Panc1 (cell line): Measurements from ENCODE around the gene MYH16.
"Not testable (repeated sequence)": the region's sequence is repeated elsewhere in the genome, so short reads cannot be mapped to it uniquely, and the experiment has no call there.

Experiments
- TCF7L2 ChIP-seq: IDR thresholded peaks from 2 replicates; pipeline ENCODE4 v1.6.1; 2011; ENCODE audit warnings: mild to moderate bottlenecking, low read depth, low read length, inconsistent platforms
- TF ChIP-seq, protein P1 (sequence below): fragments of 450-650 bp; IDR thresholded peaks from 2 replicates; pipeline ENCODE4 v1.5.1; 2017; ENCODE audit warnings: mild to moderate bottlenecking

DNA sequence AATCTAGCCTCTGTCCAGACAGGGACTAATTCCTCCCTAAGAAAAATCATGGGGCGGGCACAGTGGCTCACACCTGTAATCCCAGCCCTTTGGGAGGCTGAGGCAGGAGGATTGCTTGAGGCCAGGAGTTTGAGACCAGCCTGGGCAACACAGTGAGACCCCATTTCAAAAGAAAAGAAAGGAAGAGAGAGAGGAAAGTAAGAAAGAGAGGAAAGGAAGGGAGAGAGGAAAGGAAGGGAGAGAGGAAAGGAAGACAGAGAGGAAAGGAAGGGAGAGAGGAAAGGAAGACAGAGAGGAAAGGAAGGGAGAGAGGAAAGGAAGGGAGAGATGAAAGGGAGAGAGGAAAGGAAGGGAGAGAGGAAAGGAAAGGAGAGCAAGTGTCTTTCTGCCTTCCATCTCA lies 922 bp downstream of the MYH16 start:
- TF ChIP-seq TCF7L2, result not testable (repeated sequence)
- TF ChIP-seq, protein P1, sequence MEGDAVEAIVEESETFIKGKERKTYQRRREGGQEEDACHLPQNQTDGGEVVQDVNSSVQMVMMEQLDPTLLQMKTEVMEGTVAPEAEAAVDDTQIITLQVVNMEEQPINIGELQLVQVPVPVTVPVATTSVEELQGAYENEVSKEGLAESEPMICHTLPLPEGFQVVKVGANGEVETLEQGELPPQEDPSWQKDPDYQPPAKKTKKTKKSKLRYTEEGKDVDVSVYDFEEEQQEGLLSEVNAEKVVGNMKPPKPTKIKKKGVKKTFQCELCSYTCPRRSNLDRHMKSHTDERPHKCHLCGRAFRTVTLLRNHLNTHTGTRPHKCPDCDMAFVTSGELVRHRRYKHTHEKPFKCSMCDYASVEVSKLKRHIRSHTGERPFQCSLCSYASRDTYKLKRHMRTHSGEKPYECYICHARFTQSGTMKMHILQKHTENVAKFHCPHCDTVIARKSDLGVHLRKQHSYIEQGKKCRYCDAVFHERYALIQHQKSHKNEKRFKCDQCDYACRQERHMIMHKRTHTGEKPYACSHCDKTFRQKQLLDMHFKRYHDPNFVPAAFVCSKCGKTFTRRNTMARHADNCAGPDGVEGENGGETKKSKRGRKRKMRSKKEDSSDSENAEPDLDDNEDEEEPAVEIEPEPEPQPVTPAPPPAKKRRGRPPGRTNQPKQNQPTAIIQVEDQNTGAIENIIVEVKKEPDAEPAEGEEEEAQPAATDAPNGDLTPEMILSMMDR, result not testable (repeated sequence)
